Measurements from ENCODE around the gene CMTM7.

The CMTM7 gene

DNA sequence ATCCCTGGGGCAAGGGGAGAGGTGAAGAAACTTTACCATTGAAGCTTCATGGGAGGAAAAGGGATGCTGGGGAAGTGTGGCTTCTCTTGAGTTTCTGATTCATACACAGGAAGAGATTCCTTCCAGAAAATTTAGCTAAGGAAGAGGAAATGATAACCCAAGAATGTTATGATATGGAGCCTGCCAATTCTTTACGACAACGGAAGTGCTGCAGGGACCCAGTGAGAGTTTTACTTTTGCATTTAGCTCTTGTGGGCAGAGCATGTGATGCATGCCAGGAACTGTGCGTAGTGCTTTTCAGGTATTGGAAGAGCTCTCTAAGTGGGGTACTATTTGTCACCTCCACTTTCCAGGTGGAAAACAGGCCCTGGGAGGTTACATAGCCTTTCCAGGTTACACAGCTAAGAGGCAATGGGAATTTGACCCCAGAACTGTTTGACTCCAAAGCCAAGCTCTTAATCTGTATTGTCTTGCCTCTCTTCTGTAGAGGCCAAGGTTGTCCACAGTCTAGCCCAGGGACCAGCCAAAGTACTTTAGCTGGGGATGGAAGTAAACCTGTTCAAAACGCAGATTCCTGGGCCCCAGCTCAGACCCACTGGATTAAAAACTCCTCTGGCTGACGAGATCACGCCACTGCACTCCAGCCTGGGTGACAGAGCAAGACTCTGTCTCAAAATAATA is 23.0 kb downstream of the CMTM7 start:
- DNase-seq (ENCODE audit: low read depth), result no peak

- DNase-seq (ENCODE audit: low read depth), result no peak
These were observed 28.1 kb downstream of the CMTM7 start for GRCh38 chr3:32419742-32420125.

GRCh38 chr3:32420126-32421038 is 28.7 kb downstream of the CMTM7 start:
- DNase-seq (ENCODE audit: low read depth), result no peak

GRCh38 chr3:32421185-32421584 is 29.5 kb downstream of the CMTM7 start:
- no peak for DNase-seq (ENCODE audit: low read depth)

GRCh38 chr3:32421991-32422859 is 30.6 kb downstream of the CMTM7 start:
- peak; percentile 36 for DNase-seq (ENCODE audit: low read depth)

DNA sequence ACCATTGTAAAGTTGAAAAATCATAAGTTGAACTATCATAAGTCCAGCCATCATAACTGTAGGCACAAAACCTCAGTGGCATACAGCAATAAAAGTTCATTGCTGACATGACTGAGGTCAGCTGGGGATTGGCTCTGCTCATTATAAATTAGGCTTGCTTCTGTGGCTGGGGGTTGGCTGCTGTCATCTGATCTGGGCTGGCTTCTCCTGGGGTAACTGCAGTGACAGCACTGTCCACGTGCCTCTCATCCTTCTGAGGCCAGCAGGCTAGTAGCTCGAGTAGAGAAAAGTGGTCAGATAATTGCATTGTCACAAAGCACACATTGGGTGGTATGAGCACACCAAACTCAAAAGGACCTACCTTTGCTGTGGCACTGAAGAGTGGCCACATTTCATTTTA is 31.3 kb downstream of the CMTM7 start:
- no peak for DNase-seq (ENCODE audit: low read depth)

GRCh38 chr3:32423534-32423933 is 31.9 kb downstream of the CMTM7 start:
- no peak for DNase-seq (ENCODE audit: low read depth)

DNA sequence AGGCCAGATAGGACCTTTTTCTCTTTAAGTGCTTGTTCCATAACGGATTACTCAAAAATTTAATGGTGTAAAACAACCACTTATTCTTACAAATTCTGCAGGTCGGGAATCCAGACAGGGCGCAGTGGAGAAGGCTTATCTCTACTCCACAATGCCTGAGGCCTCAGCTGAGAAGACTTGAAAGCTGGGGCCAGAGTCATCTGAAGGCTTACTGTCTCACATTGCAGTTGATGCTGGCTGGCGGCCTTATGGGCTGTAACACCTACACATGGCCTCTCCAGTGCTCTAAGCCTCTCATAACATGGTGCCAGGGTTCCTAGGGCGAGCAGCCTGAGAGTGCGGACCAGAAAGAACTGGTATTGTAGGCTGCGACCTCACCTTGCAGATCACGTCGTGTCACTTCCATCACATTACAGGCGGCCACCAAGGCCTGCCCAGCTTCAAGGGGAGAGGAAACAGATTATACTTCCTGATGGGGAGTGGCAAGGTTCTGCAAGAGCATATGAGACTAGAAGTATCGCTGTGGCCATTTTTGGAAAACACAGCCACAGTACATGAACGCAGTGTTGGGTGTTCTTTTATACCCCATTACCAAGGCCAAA is 32.4 kb downstream of the CMTM7 start:
- no peak for DNase-seq (ENCODE audit: low read depth)

DNA sequence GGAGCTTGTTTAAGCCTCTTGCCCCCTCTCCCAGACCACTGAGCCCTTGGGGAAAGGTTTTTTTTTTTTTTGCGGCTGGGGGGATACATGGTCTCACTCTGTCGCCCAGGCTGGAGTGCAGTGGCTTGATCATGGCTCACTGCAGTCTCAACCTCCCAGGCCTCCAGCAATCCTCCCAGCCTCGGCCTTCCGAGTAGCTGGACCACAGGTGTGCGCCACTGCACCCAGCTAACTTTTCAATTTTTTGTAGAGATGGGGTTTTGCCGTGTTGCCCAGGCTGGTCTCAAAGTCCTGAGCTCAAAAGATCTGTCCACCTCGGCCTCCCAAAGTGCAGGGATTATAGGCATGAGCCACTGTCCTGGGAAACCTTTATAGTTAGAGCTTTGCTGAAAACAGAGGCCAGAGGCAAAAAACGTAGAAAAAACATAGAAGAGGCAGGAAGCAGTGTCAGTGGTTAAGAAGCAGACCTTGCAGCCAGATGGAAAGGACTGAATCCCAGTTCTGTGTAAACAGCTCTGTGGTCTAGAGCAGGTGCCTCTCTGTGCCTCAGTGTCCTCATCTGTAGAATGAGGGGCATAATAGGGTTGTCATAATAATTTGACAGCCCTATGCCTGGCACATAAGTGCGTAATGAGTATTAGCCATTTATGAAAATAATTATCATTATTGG is 33.1 kb downstream of the CMTM7 start:
- DNase-seq (ENCODE audit: low read depth), result no peak

- DNase-seq (ENCODE audit: low read depth), result no peak
These were observed 36.7 kb downstream of the CMTM7 start for GRCh38 chr3:32428092-32429068.

GRCh38 chr3:32430900-32431299 is 39.2 kb downstream of the CMTM7 start:
- DNase-seq (ENCODE audit: low read depth), result no peak

GRCh38 chr3:32431481-32431880 is 39.8 kb downstream of the CMTM7 start:
- DNase-seq (ENCODE audit: low read depth), result no peak

DNA sequence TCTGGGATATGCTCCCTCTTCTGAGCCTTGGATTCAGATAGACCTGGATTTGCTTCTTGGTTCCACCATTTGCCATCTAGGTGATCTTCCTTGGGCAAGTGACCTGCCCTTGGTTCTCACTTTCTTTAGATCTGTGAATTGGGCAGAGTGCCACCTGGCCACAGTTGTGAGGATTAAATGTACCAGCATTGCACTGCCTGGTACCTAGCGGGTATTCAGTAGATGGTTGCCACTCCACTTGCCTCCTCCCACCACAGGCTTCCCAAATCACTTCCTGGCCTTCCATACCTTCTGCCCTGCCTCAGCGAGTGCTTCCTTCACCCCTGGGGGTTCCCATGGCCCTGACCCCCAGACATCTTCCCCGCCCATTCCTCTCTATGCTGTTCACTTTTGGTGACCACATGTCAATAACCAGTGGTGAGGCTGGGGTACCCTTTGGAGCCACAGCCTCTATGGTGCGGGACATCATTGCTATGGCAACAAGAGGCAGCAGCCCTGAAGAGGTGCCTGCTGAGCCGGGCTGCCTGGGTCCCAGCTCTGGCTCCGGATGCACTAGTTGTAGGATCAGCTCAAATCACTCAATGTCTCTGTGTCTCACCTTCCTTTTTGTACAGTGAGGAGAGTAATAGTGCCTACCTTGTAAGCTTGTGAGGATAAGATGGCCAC is 40.5 kb downstream of the CMTM7 start:
- DNase-seq (ENCODE audit: low read depth), result no peak

DNA sequence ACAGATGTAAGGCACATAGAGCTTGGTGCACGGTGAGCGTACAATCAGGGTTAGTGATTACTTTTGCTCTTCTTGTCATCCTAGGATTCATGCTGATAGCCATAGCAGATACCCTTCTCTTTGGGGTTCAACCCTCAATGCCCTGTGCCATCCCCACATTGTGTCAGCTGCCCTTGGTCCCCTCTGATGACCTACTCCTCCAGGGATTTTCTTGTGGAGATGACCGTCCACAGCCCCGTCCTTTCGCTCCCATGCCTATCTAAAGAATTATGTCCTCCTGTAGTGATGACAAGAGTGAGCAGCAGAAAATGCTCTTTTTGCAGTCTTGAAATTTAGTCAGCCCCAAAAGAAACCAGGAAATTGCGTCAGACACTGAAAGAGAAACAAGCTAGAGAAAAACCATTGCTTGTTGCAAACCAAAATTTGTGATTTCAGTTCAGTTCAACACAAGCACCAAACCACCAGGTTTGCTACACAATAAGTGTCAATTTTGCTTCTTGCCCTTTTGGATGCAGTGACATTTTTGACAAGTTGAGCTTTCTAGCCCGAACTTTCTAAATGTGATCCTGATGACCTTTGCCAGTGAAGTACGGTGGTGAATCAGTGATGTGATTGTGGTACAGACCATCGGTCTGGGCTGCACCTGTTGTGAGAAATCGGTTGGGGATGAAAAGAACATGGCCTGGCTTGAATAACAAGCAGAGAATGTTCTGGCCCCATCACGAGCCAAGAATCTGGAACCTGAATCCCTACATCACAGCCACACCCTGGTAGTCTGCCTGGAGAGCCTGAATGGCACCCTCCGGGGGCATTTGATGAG is 41.3 kb downstream of the CMTM7 start:
- no peak for DNase-seq (ENCODE audit: low read depth)

- no peak for DNase-seq (ENCODE audit: low read depth)
These were observed 42.6 kb downstream of the CMTM7 start for GRCh38 chr3:32434206-32434605.

- no peak for DNase-seq (ENCODE audit: low read depth)
These were observed 44.5 kb downstream of the CMTM7 start for GRCh38 chr3:32435911-32436815.

DNA sequence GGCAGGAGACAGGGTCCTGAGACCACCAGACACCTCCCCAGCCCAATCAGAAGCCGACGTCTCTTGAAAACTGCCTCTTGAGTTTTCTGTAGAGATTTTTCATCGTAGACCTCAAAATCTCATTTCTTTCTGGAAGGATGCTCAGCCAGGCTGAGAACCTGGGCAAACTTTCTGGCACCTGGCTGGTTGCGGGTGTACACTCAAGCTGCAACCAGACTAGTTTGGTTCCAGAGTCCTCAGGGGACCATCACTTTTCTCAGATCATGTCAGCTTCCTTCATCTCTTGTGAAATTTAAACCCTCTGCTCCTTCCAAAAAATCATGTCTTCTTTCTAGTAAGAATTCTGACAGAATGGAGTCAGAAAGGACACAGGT is 45.1 kb downstream of the CMTM7 start:
- no peak for DNase-seq (ENCODE audit: low read depth)

DNA sequence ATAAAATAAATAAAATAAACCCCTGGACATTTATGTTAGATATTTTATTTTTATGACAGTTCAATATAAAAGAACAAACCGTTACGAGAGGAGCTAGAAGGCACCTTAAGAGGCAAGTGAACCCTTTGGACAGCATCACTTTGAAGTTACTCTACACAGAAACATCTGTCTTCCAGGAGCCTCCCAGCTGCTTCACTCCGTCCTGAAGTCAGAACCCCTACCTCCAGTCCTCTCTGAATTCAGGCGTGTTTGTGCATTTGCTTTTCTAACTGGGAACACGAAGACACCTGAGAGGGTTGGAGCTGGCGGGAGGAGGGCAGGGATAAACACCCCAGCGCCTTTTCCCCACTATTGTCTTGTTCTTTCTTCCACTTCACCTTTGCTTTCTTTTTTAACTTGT is 46.2 kb downstream of the CMTM7 start:
- no peak for DNase-seq (ENCODE audit: low read depth)
